Gastrocnemius medialis (tissue), 4 donors: ENCODE measurements around the gene RNF144A.

Source experiments
- CTCF ChIP-seq, 5 experiments: fragments of 450-650 bp in 3 of 5; fragments of 200-600 bp in 2 of 5; sonication (generic) in 2 of 5; IDR thresholded peaks in 4 of 5; conservative IDR thresholded peaks in 1 of 5; 1 replicate in 4 of 5; 2 replicates in 1 of 5; pipeline ENCODE4 v1.5.1; 2016 to 2019; ENCODE audit warnings: antibody characterized with exemption in 5 of 5, mild to moderate bottlenecking in 3 of 5, moderate library complexity in 3 of 5
- POLR2A ChIP-seq, 2 donors: fragments of 450-650 bp; IDR thresholded peaks; one replicate each; pipeline ENCODE4 v1.6.1; 2017; ENCODE audit warnings: antibody characterized with exemption in 2 of 2, mild to moderate bottlenecking in 2 of 2, moderate library complexity in 2 of 2

GRCh38 chr2:7007846-7008741 lies 90.9 kb downstream of the RNF144A start:
- TF ChIP-seq CTCF (IDR thresholded peaks at IDR 0.05 in 4 of 5, conservative IDR thresholded peaks at IDR 0.05 in 1 of 5) (peak; percentile 24 to 57 (median 39)), POLR2A (IDR thresholded peaks at IDR 0.05) (peak in 1 of 2 donors; percentile 10)
